HG03565 (cell line): ENCODE data around the gene BICDL1.
A peak's percentile ranks its signal among the peaks of the same experiment; 100 is the strongest.
"Not testable (repeated sequence)": the region's sequence is repeated elsewhere in the genome, so short reads cannot be mapped to it uniquely, and the experiment has no call there.

ENCODE experiments used
- ATAC-seq: cut with Tn5 transposase; IDR thresholded peaks from one replicate; pipeline ENCODE4 v1.9.1; 2021; ENCODE audit warnings: mild to moderate bottlenecking, moderate library complexity; ENCODE audit not compliant: unreplicated experiment

The BICDL1 gene

GRCh38 chr12:119998471-119999245, 9.6 kb downstream of the BICDL1 start:
- no peak for ATAC-seq

- no peak for ATAC-seq
These were observed 11.5 kb downstream of the BICDL1 start for GRCh38 chr12:120000556-120000955.

- ATAC-seq, result no peak
These were observed 17.4 kb downstream of the BICDL1 start for GRCh38 chr12:120006258-120006975.

- ATAC-seq, result no peak
These were observed 18.2 kb downstream of the BICDL1 start for GRCh38 chr12:120007272-120007671.

GRCh38 chr12:120010661-120011230, 21.7 kb downstream of the BICDL1 start:
- no peak for ATAC-seq

- peak; percentile 80 for ATAC-seq
These were observed 23.1 kb downstream of the BICDL1 start for GRCh38 chr12:120012067-120012621.

- ATAC-seq, result peak; percentile 57
These were observed 24.8 kb downstream of the BICDL1 start for GRCh38 chr12:120013659-120014380.

GRCh38 chr12:120014381-120014735, 25.3 kb downstream of the BICDL1 start:
- ATAC-seq, result not testable (repeated sequence)

- ATAC-seq, result no peak
These were observed 26.3 kb downstream of the BICDL1 start for GRCh38 chr12:120015313-120015712.

- ATAC-seq, result not testable (repeated sequence)
These were observed 27.2 kb downstream of the BICDL1 start for GRCh38 chr12:120016199-120016598.

- ATAC-seq, result no peak
These were observed 30.2 kb downstream of the BICDL1 start for GRCh38 chr12:120019197-120019596.

GRCh38 chr12:120019938-120020337, 30.9 kb downstream of the BICDL1 start:
- ATAC-seq, result no peak

- ATAC-seq, result no peak
These were observed 35.2 kb downstream of the BICDL1 start for GRCh38 chr12:120024193-120024592.

- ATAC-seq, result no peak
These were observed 36.6 kb downstream of the BICDL1 start for GRCh38 chr12:120025640-120026039.

- ATAC-seq, result no peak
These were observed 43.2 kb downstream of the BICDL1 start for GRCh38 chr12:120032242-120032641.

GRCh38 chr12:120037851-120038250, 48.8 kb downstream of the BICDL1 start:
- ATAC-seq, result no peak

GRCh38 chr12:120039711-120040110, 50.7 kb downstream of the BICDL1 start:
- no peak for ATAC-seq

- no peak for ATAC-seq
These were observed 52.6 kb downstream of the BICDL1 start for GRCh38 chr12:120041386-120042231.

GRCh38 chr12:120045367-120045766, 56.3 kb downstream of the BICDL1 start:
- not testable (repeated sequence) for ATAC-seq

GRCh38 chr12:120047072-120047471, 58.0 kb downstream of the BICDL1 start:
- no peak for ATAC-seq
